AG10803 (cell line): ENCODE results near the gene BCAS1.
A peak's percentile ranks its signal among the peaks of the same experiment; 100 is the strongest.

Experiments used
- DNase-seq: peaks from one replicate; pipeline ENCODE4 v3.0.0; 2010; ENCODE audit warnings: low read depth
- H3K4me3 ChIP-seq: 2 replicates; pipeline ENCODE4 v1.5.1; 2011; ENCODE audit warnings: mild to moderate bottlenecking, low read length, control low read depth
- CTCF ChIP-seq: conservative IDR thresholded peaks from 2 replicates; pipeline ENCODE4 v1.5.1; 2011; ENCODE audit warnings: mild to moderate bottlenecking, low read length, control low read depth, inconsistent platforms

Gene BCAS1

GRCh38 chr20:53907968-53908751 is 162.2 kb downstream of the BCAS1 start:
- H3K4me3 ChIP-seq, result no peak overlapping the region
- no peak for TF ChIP-seq CTCF
- DNase-seq, result no peak

- no peak for DNase-seq
- no peak overlapping the region for H3K4me3 ChIP-seq
- TF ChIP-seq CTCF, result no peak
Observed at GRCh38 chr20:53905820-53906191, 164.6 kb downstream of the BCAS1 start.

GRCh38 chr20:53905019-53905819 is 165.2 kb downstream of the BCAS1 start:
- no peak for DNase-seq
- H3K4me3 ChIP-seq, result no peak overlapping the region
- TF ChIP-seq CTCF, result no peak

GRCh38 chr20:53904261-53904660 is 166.1 kb downstream of the BCAS1 start:
- H3K4me3 ChIP-seq, result no peak overlapping the region
- TF ChIP-seq CTCF, result no peak
- DNase-seq, result no peak

GRCh38 chr20:53903652-53903987 is 166.8 kb downstream of the BCAS1 start:
- no peak overlapping the region for H3K4me3 ChIP-seq
- no peak for TF ChIP-seq CTCF
- peak; percentile 63 for DNase-seq

GRCh38 chr20:53902968-53903651 is 167.3 kb downstream of the BCAS1 start:
- no peak for DNase-seq
- no peak overlapping the region for H3K4me3 ChIP-seq
- no peak for TF ChIP-seq CTCF
